SKM-1 treated with dmso at 0.1 percent for 144 hours (cell line): ENCODE measurements around the gene CTRL.
"Not testable (repeated sequence)": the region's sequence is repeated elsewhere in the genome, so short reads cannot be mapped to it uniquely, and the experiment has no call there.

ENCODE experiments used
- DNase-seq: peaks from one replicate; lab custom pipeline; 2025; ENCODE audit not compliant: unreplicated experiment; lab: John Stamatoyannopoulos, UW

CTRL gene

DNA sequence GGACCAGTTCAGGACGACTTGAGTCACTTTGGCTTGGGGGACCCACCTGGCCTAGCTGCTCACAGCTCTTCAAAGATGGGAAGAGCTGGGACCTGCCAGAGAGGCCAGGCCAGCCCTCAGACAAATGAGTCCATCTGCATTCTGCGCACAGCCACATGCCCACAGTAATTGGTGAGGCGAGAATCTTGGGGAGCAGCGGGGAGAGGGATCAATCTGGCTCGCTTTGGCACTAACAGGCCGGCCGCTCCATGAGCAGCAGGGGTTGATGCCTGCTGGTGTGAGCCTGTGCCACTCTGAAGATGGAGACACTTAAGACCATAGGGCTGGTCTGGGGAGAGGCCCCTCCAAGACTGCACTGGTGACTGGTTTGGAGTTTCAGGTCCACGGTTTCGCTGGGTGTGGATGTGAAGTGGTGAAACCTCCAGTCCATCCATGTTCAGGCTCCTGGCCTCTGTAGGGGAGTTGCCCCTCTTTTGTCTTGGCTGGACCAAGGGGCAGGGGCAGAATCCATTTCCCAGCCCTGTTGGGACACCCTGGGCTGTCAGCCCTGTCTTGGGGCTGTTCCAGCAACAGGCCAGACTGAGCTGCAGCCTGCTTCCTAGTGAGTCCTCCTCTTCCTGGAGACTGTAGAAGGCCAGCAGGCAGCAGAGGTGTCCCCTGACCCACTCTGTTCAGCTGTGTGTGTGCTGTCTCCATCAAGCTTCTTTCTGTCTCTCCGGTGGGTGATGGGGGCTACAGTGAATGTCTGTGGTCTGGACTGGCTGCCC lies 7.3 kb downstream of the CTRL start:
- no peak for DNase-seq

DNA sequence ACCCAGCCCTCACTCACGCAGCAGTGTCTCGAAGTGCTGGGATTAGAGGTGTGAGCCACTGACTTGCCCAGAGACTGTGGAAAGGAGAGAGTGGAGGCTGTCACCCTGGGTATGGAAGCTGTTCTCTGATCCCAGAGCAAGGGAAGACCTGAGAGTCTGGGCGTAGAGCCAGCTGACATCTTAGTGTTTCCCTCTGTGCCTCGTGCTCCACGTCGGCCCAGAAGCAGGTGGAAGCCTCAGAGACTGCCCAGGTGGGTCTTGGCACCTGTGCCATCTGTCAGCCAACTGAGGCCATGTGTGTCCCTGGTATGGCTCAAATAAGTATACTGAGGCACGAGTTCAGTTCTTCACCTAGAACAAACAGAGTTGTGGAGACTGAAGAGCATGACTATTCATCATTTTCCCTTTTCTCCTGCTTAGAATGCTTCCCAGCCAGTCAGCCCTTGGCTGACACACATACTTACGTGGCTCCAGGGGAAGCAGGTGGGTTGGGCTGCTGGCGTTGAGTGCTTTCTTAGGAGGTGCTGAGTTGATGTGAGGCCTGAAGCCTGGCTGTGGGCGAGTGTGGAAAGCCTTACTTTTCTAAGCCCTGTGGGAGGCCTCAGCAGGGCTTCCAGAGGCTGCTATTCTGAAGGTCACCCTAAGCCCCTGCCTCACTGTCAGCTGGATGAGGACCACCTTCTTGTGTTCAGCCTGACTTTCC lies 8.1 kb downstream of the CTRL start:
- no peak for DNase-seq

DNA sequence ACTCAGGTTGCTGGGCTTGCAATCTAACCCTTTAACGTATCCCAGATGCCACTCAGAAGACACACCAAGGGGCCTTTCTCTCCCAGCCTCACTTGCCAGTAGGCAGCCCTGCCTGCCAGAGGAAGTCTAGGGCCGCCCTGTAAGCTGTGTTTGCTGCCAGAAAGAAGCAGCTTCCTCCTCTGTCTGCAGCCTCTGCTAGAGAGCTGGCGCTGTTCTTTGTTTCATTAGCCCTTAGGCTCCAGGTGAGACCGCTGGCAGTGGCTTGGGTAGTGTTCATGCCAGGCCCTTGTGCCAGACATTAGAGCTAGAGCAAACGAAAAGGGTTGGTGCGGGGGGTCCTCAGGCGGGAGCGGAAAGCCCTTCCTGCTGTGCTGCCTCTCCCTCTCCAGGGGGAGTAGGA lies 8.9 kb downstream of the CTRL start:
- no peak for DNase-seq

DNA sequence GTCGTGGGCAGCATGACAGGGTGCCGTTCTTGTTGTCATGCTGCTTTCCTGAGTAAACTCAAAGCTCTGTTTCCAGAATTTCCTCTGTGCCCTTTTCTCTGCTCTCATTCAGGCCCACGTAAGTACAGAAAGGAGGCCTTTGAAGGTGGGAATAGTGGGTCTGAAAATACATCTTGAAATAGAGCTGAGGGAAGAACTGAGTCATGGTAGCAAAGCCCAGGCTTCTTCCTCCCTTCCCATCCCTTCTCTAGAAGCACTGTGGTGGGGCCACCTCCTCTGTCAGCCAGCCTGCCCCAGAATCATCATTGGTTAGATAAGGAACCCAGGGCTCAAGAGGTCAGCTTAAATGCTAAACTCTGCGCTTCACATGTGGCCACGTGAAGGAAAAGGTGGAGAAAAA lies 9.4 kb downstream of the CTRL start:
- no peak for DNase-seq

DNA sequence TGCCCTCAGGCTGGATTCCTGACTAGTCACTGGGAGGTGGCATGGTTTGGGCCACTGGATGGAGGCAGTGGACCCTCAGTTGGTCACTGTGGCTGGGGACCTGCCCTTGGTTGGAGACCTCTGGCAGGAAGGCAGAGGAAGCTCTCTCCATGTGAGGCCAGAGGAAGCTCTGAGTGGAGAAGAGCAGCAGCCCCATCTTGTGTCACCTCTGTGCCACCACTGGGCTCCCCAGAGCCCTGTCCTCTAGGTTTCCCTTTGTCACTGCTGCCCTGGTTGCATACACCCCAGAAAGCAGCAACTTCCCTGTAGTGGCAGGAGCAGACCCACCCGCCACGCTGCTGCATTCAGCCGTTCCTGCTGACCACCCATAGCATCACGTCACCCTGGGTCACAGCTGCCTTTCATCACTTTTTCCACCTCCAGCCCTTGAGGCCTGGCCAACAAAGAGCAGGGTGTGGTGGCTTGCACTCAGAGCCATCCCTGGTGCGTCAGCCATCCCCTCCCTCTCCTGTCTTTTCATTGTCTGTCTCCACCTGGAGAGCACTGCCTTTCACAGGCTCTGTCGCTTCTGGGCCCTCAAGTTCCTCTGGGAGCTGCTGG lies 11.9 kb downstream of the CTRL start:
- DNase-seq: no peak

DNA sequence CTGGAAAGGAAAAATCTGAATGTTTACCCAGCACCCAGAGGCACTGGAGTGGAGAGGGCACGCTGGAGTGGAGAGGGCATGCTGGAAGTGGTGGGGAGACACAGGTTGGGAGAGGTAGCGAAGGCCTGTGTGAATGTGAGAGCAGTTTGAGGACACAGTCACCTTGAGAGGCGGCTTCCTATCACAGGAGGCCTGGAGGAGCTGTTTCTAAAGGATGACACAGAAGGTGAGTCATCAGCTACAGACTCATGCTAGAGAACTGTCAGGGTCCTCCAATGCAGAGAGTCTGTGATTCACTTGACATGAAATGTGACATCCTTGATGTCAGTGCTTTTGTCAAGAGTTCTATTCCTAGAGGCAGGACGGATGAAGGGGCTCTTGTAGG lies 13.8 kb downstream of the CTRL start:
- no peak for DNase-seq

DNA sequence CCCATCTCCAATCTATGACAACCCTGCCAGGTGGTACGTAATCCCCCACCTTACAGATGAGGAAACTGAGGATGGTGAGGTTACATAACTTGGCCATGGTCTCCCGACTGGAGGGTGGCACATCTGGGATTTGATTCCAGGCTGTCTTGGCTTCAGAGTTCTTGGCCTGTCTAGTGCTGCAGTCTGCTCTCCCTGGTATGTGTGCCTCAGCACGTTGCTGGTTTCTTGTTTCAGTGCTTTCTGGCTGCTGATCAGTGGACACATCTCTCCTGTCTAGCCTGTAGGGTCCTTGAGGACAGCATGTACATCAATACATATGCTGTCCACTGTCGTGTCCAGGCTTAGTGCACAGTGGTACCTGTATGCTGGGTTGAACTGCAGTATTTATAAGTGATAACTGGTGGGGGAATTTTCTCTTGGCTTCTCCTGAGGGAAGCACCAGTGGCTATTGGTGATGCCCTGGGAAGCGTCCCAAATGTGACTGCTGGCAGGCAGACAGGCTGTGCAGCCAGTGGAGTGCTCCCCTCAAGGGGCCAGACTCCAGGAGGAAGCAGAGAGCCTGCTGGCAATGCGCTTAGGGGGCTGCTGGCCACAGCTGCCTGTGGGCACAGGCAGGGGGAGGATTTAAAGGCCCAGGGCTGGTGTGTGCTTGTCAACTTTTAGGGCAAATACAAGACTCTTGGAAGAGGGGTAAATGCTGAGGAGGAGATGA lies 14.4 kb downstream of the CTRL start:
- no peak for DNase-seq

DNA sequence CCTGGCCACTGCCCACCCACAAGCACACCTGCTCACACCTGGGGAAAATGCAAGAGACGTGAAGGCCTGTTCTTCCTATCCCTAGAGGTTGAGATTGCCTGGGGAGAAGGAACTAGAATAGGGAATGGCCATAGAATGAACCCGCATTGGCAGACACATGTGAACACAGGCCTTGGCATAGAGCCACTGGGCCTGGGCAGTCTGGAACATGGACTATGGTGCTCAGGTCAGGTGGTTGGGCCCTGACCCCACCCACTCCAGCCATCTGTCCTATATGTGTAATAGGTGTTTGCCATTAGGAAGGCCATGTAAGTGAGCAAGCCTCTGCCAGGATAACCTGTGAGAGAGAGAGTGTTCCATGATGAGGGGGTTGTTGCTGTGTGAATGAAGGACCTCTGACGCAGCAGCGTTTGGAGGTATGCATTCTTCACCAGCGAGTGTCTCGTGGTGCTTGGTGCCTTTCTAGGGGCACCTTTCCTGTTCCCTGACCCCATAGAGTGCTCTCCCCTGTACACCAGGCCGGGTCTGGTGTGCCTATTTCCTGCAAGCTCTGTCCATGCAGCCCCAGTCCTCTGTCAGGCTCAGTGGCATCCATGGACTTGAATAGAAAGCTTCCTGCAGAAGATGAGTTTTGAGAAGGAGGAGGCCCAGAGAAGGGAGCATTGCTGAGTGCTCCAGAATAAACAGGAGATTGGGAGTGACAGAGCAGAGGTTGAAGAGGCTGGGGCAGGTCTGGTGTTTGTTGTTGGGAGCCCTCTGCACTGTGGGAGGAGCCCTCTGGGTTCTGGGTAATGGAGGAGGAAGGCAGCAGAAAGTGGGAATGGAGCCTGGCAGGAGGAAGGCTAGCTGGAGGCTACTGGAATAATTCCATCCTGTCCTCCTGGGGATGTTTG lies 15.6 kb downstream of the CTRL start:
- no peak for DNase-seq

DNA sequence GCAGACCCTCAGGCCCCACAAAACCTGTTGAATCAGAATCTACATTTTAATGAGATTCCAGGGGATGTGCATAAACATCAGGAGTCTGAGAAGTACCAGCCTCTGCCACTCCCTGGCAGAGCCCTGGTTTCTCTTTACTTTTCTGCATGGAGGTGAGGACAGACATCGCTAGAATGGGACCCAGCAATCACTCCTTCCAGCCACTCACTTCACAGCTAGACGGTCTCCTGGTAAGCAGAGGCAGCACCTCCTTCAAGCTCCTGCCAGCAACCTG lies 16.2 kb downstream of the CTRL start:
- DNase-seq: not testable (repeated sequence)

DNA sequence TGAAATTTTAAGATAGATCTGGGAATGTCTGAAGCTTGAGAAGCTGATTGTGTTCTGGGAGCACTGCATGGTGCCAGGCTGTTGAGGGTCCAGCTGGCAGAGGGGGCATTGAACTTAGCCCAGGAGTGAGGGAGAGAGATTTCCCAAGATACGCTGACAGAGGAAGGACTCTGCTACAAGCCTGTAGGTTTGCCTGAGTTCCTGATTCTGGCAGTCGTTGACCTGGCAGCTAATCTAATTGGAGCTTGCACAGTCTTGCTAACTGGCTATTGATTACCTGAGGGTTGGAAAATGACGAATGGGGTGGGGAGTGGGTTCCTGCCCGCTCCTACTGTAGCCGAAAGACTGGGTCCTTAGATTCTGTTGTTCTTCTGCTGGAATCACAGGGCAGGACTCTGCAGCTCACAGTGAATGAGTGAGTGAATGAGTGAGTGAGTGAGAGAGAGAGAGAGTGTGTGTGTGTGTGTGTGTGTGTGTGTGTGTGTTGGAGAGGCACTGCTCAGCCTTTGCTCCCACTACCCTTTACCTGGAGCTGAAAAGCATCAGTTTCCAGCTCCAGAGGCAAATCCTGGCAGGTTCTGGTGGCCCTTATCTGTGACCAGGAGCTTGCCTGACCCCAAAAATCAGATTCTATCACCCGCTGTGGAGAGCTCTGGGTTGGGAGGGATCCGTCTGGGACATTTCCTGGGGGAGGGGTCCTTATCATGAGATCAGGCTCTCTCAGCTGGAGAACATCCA lies 16.7 kb downstream of the CTRL start:
- no peak for DNase-seq

DNA sequence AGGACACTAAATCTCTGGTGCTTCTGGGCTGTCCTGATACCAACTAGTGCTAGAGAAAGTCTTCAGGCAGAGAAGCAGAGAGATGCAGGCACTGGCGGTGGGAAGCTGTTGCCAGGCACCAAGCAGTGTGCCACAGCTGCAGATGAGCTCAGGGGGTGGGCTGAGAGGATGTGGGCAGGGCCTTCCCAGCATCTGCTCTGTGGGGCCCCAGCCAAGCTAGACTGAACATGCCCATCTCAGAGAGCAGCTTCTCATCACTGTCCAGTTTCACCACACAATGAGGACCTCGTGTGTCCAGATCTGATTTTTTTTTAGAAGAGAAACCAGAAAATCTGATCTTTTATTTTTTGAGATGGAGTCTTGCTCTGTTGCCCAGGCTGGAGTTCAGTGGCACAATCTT lies 21.5 kb downstream of the CTRL start:
- no peak for DNase-seq

DNA sequence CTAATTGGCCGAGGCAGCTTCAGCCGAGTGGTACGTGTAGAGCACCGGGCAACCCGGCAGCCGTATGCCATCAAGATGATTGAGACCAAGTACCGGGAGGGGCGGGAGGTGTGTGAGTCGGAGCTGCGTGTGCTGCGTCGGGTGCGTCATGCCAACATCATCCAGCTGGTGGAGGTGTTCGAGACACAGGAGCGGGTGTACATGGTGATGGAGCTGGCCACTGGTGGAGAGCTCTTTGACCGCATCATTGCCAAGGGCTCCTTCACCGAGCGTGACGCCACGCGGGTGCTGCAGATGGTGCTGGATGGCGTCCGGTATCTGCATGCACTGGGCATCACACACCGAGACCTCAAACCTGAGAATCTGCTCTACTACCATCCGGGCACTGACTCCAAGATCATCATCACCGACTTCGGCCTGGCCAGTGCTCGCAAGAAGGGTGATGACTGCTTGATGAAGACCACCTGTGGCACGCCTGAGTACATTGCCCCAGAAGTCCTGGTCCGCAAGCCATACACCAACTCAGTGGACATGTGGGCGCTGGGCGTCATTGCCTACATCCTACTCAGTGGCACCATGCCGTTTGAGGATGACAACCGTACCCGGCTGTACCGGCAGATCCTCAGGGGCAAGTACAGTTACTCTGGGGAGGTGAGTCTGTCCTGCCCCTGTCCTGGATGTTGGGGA lies 22.5 kb downstream of the CTRL start:
- no peak for DNase-seq

DNA sequence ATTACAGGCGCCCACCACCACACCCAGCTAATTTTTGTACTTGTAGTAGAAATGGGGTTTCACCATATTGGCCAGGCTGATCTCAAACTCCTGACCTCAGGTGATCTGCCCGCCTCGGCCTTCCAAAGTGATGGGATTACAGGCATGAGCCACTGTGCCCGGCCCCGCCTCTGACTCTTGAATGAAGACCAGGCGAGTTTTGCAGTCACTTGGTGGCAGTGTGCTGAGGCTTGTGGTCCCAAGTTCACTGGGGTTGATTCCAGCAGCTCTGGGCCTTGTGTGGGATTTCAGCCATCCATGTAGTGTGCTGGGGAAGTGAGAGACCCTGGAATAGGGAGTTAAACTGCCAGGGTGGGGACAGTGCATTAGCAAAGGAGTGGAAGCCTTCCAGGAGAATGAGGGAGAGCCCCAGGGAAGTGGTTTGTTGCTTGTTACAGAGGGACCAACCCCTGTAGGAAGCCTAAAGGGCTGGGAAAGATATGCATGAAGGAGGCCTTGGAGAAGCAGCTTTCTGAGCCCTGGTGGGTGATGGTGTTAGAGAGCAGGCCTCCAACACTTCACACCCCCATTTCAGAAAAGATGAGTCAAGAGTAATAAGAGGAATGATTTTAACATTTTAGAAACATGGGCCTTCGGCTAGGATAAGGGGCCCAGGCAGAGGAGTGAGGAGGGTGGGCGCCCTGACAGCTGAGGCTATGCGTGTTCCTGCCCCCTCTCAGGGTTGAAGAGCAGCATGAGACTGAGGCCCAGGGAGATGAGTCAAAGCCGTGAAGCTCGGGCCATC lies 24.1 kb downstream of the CTRL start:
- DNase-seq: no peak

DNA sequence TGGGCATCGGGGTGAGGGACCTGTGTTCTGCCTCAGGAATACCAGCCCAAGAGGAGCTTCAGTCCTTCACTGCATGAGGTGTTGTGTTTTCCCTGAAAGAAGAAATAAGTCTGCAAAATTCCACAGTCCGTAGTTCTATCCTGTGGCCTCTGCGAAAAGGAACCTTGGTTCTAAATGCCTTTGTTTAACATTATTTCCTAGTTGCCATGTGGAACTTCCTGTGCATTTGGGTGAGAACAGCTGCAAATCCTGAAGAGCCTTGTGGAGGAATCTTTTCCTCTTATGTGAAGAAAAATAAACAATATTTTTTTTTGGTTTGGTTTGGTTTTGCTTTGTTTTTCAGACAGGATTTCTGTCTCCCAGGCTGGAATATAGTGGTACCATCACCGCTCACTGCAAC lies 28.8 kb downstream of the CTRL start:
- DNase-seq: no peak

DNA sequence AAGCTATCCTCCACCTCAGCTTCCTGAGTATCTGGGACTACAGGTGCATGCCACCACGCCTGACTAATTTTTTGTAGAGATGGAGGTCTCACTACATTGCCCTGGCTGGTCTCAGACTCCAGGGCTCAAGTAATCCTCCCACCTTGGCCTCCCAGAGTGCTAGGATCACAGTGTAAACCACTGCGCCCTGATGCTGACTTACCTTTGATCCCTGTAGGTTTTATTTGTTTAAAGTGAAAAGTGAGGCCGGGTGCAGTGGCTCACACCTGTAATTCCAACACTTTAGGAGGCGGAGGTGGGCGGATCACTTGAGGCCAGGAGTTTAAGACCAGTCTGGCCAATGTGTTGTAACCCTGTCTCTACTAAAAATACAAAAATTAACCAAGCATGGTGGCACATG lies 29.9 kb downstream of the CTRL start:
- DNase-seq: no peak

DNA sequence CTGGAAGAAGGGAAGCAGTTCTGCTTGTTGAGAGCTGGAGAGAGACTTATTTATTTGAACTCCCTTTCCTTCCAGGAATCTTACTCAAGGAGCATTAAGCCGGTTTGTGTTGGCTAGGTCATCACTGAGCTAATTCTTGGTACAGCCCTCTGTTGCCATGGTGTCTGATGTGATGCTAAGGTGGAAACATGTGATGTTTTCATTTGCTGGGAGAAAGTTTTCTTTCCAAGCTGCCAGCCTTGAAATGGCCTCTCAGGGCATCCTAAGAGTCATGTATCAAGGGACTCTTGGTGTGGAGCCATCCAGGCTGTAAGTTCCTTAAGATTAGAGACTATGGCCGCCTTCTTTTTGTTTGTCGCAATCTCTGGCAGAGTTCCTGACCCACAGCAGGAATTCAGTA lies 34.4 kb downstream of the CTRL start:
- DNase-seq: no peak

DNA sequence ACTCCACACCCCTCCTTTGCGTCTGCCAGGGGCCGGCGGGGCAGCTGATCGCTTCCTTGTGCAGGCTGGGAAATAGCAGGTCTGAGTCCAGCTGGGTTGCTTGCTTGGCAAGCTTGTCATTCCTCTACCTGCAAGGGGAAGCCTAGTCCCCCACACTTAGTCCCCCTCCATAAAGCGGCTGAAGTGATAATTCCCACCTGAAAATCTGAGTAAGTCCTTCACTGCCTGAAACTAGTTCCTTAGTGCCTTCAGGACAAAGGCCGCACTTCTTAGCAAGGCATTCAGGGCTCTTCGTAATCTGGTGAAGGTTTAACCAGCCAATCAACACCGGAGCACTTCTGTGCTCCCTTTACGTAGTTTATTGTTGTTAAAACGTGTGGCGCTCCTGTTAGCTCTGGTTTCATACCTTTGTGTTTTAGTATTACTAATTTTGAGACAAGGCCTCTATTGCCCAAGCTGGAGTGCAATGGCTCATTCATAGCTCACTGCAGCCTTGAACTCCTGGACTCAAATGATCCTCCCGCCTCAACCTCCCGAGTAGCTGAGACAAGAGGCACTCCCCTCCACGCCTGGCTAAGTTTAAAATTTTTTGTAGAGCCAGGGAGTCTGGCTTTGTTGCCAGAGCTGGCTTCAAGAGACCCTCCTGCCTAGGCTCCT lies 37.8 kb downstream of the CTRL start:
- no peak for DNase-seq

DNA sequence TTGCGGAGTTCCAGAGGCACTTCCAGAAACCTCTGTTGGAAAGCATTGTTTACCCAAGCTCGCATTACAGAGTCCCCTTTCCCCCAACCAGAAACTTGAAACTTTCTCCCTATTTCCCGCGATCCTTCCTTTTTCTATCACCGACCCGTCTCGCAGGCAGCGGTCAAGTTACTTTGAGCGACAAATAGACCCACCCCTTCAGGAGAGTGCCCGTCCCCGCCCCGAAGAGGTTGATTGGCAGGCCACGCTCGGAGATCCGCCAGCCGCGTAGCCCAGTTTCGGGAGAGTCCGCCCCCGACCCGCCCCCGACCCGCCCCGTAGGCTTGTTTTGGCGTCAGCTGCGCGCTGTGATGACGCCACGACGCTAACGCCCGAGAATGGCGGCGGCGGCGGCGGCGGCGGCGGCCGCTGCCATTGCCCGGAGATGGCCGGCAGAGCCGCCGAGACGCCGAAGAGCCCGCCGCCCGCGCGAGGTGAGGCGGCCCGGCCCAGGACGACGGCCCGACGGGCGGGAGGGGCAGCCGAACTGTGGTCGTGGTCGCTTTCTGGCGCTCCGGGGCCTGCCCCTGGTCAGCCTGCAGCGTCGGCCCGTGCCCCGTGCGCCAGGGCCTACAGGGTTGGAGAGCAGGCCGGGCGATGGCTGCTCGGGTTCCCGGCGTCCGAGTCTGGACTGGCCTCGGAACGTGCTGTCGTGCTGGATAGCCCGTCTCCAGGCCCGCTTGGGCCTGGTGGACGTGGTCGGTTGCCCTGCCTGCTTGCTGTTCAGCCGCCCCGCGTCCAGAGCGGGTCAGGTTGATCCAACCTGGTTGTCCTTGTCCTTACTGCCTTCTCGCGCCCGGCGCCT lies 38.5 kb downstream of the CTRL start, which contains the start of gene PSKH1:
Gene PSKH1 (plus strand): TSS at position 356 of the 844 bp plus-strand sequence. CDS start 15,496 bp downstream, outside the sequence.
- peak; percentile 91 for DNase-seq
